Endometrial microvascular endothelial cells (primary cell): ENCODE results near the gene PFDN5. TPM values are rescaled to one million over a fixed set of nuclear protein-coding genes. Genes with fewer than 3 reads are reported as not detected.

Source experiments
- in situ Hi-C: cut with HindIII; loops from 2 replicates; pipeline ENCODE4 v1.10.0; 2017; ENCODE audit warnings: low sequenced_read_pairs, low pct_unique_long_range_greater_than_20kb; ENCODE audit errors: inconsistent ontology term
- total RNA-seq: library from RNA; depleted of rRNA; stranded (reverse); fragments of >200 nt; gene quantifications from one replicate; pipeline ENCODE4 v1.2.3, GENCODE V29; 2015; ENCODE audit errors: inconsistent ontology term

The PFDN5 gene
- total RNA-seq: 419 TPM

- in situ Hi-C loops: no loop called here
Observed at GRCh38 chr12:53295070-53295890, at the start of gene PFDN5. TSS of gene PFDN5 (plus strand) at chr12:53295542. CDS start at chr12:53295568, 26 bp downstream.

DNA sequence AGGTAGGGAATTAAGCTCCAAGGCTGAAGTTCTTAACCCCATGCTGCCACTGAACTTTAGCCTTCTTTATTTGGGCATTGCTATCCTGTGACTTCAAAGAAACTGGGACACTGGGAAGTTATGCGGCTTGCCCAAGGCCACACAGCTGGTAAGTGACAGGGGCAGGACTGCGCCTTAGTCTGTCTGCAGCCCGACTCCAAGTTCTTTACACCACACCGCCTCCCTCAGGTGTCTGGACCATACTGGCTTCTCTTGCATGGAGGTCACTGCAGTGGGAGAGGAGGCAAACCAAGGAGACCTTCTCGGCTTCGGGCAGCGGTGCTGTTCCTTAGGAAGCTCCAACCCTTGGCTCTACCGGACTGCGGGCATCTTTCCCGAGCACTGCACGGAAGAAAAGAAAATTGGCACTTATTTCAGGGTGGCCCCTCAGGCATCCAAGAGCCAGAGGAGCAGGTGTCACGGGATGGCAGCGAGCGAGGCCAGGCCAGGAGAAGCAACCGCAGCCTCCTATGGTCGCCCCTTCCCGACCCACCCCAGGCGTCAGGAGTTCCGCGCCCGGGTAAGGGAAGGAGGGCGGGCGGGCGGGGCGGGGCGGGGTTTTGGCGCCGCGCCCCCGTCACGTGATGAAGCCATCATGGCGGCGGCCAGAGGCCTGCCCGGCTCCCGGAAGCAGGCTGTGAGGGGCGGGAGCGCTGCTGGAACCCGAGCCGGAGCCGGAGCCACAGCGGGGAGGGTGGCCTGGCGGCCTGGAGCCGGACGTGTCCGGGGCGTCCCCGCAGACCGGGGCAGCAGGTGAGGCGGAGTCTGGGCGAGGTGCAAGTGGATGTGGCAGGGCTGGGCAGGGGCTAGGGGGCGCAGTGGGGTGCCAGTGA is 43.6 kb upstream of the PFDN5 start:
- in situ Hi-C loops: no loop called here

DNA sequence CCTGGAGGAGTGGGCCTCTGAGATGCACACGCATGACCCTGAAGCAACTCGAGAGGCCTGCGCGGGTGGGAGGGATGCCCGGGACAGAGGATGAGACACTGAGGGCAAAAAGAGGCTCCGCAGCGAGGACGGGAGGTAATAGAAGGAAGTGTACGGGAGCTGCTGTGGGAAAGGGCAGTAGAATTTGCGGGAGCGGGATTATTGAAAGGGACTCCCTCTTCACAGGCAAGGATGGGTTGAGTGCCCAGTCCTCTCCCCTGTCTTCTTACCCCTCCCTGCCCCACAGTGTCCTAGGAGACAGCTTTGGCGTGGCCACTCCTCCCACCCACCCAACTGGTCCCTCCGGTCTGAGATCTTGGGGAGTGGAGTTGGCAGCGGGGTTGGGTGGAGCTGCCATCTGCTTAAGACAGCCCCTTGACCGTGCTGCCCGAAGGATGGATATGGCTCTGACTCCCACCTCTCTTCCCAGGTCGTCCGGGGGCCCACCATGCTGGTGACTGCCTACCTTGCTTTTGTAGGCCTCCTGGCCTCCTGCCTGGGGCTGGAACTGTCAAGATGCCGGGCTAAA is 42.9 kb upstream of the PFDN5 start:
- in situ Hi-C loops: no loop called here

DNA sequence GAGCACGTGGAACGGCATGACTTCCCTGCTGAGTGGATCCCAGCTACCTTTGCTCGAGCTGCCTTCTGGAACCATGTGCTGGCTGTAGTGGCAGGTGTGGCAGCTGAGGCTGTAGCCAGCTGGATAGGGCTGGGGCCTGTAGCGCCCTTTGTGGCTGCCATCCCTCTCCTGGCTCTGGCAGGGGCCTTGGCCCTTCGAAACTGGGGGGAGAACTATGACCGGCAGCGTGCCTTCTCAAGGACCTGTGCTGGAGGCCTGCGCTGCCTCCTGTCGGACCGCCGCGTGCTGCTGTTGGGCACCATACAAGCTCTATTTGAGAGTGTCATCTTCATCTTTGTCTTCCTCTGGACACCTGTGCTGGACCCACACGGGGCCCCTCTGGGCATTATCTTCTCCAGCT is 42.0 kb upstream of the PFDN5 start:
- in situ Hi-C loops: no loop called here

DNA sequence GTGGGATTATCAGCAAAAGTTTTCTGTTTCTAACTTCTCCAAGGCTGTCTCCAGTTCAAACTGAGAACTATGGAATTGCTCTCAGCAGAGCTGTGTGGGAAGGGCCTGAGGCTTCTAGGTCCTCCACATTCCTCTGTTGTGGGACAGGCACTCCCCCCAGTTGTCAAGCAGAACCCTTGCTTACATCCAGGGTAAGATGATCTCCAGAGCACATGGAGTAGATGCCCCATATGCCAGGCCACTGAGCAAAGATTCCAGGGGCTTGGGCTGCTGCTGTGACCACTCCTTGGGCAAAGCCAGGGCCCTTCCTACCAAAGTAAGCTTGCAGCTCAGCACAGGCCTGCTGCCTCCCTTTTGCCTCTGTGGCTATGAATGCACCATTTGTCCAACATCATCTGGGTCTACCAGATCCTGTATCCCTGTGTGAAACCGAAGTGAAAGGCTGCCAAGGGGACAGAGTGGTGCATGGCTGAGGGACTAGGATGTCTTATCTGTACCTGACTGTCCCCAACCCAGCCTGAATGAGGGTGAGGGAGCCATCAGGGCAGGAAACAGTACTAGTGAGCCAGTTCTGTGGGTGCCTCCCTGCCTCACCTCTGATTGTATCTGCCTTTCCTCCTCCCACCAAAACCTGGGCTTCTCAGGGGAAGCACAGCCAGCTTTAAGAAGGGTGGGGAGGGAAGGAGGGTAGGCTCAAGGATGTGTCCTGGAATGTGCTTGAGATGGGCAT is 40.4 kb upstream of the PFDN5 start:
- in situ Hi-C loops: no loop called here

DNA sequence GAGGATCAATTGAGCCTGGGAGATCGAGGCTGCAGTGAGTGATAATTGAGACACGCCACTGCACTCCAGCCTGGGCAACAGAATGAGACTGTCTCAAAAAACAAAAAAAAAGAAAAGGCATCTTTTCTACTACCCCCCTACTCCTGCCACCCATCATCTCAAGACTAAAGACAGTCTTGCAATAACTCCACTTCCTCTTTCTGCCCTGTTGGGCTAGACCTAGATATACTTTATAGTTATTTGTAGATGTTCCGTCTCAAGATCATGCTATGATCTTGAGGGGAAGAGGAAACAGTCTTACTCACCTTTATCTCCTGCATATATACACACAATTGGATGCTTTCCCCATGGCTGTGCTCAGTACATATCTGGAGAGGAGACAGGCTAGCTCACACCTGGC is 39.3 kb upstream of the PFDN5 start:
- in situ Hi-C loops: no loop called here

- in situ Hi-C loops: no loop called here
Observed at GRCh38 chr12:53258541-53259539, 36.5 kb upstream of the PFDN5 start.

- in situ Hi-C loops: no loop called here
Observed at GRCh38 chr12:53259891-53260290, 35.5 kb upstream of the PFDN5 start.

DNA sequence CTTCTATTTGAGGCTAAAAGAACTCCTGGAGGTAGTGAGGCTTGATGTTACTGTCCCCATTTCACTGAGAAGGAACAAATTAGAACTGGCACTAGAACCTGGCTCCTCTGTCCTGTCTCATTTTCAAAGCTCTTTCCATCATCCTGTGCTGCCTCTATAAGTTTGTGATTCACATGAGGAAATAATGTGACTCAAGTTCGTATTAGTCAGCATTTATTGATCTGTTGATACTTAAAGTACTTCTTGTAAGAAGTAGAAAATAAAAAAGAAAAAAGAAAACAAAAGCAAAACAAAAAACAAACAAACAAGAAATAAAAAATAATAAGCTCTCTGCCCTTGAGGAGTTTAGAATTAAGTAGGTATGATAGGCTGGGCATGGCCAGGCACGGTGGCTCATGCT is 29.6 kb upstream of the PFDN5 start:
- in situ Hi-C loops: no loop called here

DNA sequence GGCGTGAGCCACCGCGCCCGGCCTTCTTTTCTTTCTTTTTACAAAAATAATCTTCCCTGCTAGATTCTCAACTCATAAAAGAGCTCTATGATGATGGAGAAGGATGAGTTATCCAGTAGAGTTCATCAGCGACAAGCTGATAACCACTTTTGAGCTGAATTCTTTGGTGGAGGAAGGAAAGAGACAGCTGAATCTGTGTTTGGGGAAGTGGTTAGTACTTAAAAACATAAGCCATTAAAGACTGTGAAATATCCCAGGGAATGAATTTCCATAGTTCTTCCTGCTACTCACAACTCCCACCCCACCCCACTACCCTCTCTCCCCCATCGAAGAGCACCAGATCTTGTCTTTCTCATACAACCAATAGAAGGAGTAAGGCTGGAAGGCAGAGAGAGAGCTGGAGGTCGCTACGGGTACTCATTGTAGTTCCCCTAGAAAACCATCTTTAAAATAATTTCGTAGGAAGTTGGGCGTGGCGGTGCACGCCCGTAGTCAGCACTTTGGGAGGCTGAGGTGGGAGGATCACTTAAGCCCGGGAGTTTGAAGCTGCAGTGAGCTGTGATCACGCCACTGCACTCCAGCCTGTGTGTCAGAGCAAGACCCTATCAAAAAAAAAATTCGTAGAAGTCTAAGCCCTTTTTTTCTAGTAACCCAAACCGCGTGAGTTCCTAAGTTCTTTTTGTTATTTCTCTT is 27.9 kb upstream of the PFDN5 start:
- in situ Hi-C loops: no loop called here

GRCh38 chr12:53267999-53268629 is 27.2 kb upstream of the PFDN5 start, which contains the start of gene ESPL1:
TSS of gene ESPL1 (plus strand) at chr12:53268299. CDS start at chr12:53268767, 468 bp downstream.
- in situ Hi-C loops: no loop called here

DNA sequence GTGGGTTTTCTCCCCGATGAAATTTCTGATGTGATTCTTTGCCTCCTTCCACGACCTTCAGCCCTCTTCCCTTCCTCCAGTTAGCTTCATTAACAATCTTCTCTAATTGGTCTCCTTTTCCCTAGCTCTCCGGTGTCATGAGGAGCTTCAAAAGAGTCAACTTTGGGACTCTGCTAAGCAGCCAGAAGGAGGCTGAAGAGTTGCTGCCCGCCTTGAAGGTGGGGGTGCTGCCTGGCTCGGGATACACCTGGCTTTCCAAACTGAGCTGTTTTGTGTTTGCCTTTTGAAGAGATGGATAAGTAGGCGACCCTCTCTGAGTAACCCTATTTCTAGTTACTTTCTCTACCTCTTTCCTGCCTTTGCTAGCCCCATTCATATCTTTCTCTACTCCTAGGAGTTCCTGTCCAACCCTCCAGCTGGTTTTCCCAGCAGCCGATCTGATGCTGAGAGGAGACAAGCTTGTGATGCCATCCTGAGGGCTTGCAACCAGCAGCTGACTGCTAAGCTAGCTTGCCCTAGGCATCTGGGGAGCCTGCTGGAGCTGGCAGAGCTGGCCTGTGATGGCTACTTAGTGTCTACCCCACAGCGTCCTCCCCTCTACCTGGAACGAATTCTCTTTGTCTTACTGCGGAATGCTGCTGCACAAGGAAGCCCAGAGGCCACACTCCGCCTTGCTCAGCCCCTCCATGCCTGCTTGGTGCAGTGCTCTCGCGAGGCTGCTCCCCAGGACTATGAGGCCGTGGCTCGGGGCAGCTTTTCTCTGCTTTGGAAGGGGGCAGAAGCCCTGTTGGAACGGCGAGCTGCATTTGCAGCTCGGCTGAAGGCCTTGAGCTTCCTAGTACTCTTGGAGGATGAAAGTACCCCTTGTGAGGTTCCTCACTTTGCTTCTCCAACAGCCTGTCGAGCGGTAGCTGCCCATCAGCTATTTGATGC is 26.4 kb upstream of the PFDN5 start:
- in situ Hi-C loops: no loop called here

DNA sequence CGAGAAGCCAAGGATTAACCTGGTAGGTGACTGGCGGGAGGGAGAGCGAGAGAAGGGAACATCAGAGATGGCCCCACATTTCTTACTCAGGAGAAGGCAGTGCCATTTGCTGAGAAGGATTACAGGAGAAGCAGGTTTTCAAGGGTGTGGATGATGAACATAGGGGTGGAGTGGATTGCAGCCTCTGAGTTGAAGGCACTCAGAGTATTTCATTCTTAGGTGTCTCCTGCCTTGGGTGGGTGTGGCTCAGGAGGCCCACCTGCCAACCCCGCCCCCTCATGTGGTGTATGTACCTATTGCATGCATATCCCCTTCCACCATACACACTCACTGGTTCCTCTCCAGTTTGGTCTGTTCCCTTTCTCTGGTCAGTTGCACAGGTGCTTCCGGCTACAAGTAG is 20.9 kb upstream of the PFDN5 start:
- in situ Hi-C loops: no loop called here

- in situ Hi-C loops: no loop called here
Observed at GRCh38 chr12:53276511-53276910, 18.8 kb upstream of the PFDN5 start.

GRCh38 chr12:53277981-53278380 is 17.4 kb upstream of the PFDN5 start:
- in situ Hi-C loops: no loop called here
